NCI-H2029 (cell line): ENCODE data around the gene ATP6V1C2.
"Not testable (repeated sequence)": the region's sequence is repeated elsewhere in the genome, so short reads cannot be mapped to it uniquely, and the experiment has no call there.

Experiments
- DNase-seq: peaks from one replicate; lab custom pipeline; 2025; lab: John Stamatoyannopoulos, UW

Gene ATP6V1C2

DNA sequence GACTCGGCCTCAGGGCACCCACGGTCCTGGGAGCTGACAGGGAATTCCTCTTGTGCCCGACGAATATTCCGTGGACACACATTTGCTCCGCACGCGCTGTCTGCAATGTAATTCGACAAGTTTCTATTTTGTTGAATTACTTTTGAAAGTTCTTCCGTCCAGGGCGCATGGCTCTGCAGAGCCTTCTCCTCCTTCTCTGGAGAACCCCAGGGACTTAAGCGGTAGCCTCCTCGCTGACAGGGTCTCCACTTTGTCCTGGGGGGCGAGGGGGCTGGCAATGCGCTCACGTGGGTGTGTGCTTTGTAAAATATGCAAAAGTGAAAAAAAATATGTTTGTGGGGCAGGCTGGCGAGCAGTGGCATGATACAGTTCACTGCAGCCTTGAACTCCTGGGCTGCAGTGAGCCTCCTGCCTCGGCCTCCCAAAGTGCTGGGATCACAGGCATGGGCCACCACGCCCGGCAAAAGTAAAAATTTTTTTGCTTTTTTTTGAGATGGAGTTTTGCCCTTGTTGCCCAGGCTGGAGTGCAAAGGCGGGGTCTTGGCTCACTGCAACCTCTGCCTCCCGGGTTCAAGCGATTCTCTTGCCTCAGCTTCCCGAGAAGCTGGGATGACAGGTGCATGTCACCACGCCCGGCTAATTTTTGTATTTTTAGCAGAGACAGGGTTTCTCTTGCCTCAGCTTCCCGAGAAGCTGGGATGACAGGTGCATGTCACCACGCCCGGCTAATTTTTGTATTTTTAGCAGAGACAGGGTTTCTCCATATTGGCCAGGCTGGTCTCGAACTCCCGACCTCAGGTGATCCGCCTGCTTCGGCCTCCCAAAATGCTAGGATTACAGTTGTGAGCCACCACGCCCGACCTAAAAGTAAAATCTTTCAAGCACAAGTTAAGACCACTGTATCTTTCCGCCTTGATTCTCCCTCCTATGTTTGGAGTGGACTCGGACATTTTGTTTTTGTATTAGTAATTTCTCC, 92.0 kb downstream of the ATP6V1C2 start:
- not testable (repeated sequence) for DNase-seq

DNA sequence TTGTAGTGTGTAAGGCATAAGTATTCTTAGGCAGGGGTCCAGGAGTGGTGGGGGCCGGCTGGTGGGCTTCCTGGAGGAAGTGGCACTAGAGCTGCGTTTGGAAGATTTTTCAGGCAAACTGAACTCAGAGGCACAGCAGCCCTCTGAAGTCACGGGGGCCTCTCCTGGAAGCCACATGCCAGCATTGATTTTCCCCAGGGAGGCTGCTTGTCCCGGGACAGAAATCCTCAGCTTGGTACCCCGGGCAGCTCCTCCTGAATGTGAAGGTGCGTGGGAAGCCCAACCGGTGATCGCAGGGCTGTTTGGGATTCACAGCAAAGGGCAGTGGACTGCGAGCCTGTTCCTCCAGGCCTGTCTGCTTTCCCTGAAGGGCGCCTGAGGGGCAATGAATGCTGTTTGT, 92.7 kb downstream of the ATP6V1C2 start:
- DNase-seq, result no peak

DNA sequence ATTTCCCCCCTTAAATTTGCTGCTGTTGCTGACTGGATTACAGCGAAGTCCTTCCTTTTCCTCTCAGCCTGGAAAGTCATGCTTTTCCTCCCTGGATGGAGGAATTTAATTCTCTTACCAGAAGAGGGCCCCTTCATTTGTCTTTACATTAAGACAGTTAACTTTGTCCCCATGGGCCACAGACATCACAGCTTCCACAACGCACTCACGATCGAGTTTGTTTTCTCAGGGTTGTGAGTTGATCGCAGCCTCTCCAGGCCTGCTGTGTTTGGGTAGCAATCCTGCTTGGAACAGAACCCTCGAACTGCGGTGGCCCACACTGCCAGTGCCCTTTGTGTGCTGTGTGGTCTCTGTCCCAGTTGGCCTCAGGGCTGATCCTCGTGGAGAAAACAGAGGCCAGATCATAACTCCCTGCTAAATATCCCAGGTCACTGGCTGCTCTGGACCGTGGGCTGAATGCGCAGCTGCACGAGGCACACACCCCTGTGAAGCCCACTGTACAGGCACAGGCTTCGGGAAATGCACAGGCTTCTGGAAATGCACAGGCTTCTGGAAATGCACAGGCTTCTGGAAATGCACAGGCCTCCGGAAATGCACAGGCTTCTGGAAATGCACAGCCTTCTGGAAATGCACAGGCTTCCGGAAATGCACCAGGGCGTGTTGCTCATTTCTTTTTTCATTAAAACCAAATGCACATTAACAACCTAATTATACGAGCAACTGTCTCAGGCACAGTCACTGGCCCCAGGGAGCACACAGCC, 93.3 kb downstream of the ATP6V1C2 start:
- DNase-seq, result no peak

DNA sequence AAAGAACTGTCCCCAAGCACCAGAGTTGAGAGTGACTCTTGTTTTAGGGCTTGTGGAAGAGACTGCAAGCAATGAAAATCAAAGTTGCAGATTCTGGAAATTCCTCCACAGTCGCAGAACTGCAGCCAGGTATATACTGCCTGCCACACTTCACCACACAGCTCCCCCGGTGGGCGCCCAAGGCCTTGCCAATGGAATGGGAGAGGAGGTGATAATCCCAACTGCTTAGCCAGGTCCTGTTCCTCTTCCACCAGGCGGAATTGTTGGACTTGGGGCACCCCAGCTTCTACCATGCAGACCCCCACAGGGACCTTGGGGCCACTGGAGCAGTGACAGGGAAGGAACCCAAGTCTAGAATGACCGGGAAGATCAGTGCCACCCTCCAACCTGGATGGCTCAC, 96.0 kb downstream of the ATP6V1C2 start:
- no peak for DNase-seq

DNA sequence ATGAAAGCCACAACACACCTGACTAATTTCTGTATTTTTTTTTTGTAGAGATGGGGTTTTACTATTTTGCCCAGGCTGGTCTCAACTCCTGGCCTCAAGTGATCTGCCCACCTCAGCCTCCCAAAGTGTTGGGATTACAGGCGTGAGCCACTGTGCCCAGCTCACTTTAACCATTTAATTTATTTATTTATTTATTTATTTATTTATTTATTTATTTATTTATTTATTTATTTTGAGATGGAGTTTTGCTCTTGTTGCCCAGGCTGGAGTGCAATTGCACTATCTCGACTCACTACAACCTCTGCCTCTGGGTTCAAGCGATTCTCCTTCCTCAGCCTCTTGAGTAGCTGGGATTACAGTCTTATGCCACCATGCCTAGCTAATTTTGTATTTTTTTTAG, 96.9 kb downstream of the ATP6V1C2 start:
- not testable (repeated sequence) for DNase-seq

DNA sequence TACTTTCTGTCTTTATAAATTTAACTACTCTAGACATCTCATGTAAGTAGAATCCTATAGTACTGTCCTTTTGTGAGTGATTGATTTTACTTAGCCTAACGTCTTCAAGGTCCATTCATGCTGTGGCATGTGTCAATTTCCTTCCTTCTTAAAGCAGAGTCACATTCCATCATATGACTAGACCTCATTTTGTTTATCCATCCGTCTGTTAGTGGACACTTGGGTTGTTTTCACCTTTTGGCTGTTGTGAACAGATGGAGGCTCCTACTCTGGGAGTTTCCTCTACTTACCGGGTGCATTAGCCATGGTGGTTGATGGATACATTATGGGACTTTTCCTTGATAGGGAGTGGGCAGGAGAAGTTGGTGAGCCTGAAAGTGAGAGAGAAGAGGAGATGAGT, 97.6 kb downstream of the ATP6V1C2 start:
- DNase-seq, result no peak

GRCh38 chr2:10819714-10820314, 98.4 kb downstream of the ATP6V1C2 start:
- DNase-seq, result no peak

DNA sequence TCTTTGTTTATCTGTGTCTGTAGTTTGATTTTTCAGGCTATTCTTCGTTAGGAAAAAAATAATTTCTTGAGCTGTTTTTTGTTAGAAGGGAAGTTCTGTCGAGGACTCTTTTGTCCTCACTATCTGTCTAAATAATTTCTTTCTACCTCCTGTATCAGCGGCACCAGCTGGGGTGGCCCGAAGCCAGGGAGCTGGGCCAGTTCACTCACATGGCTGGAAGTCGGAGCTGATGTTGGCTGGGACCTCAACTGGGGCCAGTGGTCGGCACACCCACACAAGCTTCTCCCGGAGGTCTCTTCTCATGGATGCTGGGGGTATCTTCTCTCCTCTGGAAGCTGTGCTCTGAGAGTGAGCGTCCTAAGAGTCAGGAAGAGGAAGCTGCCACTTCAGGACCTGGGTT, 99.1 kb downstream of the ATP6V1C2 start:
- DNase-seq, result no peak

DNA sequence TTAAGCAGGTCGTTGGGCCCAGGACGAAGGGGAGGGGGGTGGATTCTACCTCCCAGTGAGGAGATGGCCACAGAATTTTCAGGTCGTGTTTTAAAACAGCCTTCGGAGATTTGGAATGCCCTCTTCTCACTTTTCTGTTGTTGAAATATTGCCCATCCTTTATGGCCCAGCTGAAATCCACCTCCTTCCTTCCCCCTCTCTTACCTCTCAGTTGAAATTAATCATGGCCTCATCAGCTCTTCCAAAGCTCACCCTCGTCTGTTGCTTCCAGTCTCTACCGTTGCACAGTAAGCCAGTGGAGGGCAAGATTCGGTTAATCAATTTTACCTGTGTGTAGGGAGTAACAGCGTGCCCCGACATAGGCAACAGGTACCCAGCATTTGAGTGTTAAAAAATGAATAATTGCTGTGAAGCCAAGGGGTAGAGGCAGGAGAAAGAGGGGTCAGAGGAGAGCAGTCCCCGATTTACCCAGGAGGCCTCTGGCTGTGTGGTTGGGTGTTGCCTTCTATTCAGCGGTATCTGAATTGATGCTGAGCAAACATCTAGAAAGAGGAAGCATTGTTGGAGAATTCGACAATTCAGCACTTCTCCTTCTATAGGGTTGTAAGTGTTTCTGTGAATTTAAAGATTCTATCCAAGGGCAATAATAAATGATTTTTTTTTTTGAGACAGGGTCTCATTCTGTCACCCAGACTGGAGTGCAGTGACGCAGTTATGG, 99.7 kb downstream of the ATP6V1C2 start:
- DNase-seq, result no peak

DNA sequence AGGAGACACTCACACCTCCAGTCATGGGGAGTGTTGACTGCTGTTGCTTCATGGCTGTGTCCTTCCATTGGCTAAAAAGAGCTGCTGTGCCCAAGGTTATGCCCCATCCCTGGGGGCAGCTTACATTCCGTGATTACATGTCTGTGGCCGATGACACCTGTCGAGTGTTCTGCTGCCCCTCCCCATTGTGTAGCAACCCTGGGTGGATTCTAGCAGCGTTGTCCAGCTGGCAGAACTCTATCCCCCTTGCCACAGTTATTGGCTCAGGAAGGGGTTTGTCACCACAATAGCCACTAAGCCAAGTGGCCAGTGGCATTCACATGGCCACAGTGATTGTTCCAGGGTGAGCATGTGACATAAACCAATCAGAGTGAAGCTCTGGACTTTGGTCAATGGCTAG, 102.8 kb downstream of the ATP6V1C2 start:
- no peak for DNase-seq

GRCh38 chr2:10826026-10826425, 104.6 kb downstream of the ATP6V1C2 start:
- DNase-seq, result no peak

DNA sequence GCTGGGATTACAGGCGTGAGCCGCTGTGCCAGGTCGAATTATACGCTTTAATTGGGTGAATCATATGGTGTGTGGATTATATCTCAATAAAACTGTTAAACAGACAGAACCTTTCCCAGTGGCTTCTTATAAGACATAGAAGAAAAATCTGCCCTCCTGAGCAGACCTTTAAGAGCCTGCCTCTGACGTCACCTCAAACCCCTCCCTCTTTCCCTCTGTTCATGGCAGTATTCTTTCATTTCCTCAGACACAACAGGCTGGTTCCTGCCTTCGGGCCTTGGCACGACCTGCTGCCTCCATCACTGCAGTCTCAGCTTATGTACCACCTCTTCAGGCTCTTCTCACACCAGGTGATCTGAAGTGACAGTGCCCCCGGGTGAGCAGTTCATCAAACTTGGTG, 105.2 kb downstream of the ATP6V1C2 start:
- DNase-seq, result no peak

GRCh38 chr2:10828346-10828745, 106.9 kb downstream of the ATP6V1C2 start:
- no peak for DNase-seq

- DNase-seq, result peak; percentile 58
Measured at GRCh38 chr2:10829299-10829698, 107.9 kb downstream of the ATP6V1C2 start.

DNA sequence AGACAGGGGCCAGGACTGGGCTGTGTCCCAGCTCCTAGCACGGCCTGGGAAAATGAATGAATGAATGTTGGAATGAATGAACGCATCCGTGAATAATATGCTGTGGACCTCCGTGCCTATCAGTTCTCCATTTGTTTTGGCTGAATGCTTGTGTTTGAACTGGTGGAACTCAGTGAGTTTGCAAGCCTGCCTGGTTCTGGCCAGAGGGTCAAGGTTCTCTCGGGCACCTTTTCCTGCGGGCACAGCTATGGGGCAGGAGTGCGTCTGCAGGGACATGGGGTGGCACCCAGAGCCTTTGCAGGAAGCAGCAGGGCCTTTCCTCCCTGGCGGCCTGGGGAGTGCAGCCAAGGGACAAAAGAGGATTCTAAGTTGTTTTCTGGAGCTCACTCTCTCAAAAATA, 108.8 kb downstream of the ATP6V1C2 start:
- no peak for DNase-seq

- DNase-seq, result no peak
Measured at GRCh38 chr2:10830641-10831399, 109.4 kb downstream of the ATP6V1C2 start.

- no peak for DNase-seq
Measured at GRCh38 chr2:10831400-10831985, 110.1 kb downstream of the ATP6V1C2 start.

DNA sequence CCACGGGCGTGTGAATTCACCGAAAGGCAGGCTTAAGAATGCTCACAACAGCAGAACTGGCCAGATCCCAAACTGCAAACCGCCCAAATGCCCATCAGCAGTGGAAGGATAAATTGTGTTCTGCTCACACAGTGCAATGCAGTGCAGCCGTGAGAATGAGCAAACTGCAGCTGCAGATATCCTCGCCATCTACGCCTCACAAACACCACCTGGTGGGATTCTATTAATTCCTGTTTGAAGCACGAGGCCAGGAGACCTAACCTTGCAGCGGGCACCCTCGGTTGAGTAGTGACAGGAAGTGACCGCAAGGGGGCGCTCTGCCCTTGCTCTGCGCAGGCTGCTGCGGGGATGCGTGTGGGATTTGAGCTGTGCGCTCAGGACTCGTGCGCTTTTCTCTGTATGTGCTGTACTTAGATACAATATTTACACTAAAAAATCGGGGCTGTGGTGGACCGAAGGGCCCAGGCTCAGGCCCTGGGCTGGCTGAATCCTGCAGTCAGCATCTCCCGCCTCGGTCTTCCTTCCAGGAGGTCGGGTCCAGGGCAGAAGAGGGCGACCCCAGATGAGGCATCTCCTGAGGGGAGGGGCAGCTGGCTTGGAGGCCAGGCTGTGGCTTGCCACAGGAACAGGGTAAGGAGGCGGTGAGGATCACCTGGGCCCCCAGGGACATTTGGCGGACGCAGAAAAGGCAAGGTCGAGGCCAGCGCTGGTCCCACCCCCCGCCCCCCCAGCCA, 110.9 kb downstream of the ATP6V1C2 start:
- peak; percentile 50 for DNase-seq

GRCh38 chr2:10833021-10833420, 111.6 kb downstream of the ATP6V1C2 start:
- DNase-seq, result no peak

DNA sequence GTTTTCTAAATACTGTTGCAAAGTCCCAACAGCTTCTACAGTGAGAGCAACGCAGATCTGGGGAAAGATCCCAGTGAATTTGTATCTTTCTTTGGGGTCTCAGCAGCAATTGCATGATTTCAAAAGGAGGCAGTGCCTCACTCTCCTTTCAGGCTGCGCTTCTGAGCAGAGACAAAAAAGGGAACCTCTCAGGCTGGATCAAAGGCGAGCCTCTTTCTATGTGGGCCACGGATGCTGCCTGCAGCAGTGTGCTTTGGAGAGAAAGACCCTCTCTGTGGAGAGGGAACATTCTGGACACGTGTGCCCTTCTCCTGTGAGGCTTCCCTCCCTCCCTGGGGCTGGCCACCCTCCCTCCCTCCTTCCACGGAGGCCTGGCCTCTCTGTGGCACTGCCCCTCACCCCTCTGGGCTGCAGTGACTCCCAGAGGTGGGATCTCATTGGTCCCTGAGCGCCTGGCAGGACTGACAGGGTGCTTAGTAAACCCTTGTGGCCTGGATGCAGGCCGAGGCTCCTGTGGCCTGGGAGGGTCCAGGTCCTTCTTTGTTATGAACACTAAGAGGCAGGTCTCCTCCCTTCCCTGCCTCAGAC, 112.7 kb downstream of the ATP6V1C2 start:
- DNase-seq, result peak; percentile 61
